B cell (primary cell): ENCODE measurements around the gene FTO. TPM values are rescaled to one million over a fixed set of nuclear protein-coding genes. Genes with fewer than 3 reads are reported as not detected.

Source experiments
- ATAC-seq: fragments of 200-7000 bp; cut with Tn5 transposase; one replicate; pipeline ENCODE4 v1.10.0; 2021; ENCODE audit warnings: low read depth, mild to moderate bottlenecking, moderate number of reproducible peaks, moderate library complexity
- CTCF ChIA-PET: fragments of 350-600 bp; sonication (Branson Sonifier 250); formaldehyde crosslinking; loops from one replicate; lab custom pipeline; 2021; ENCODE audit warnings: antibody characterized with exemption, inconsistent platforms; lab: Charles Lee
- POLR2A ChIA-PET: fragments of 350-600 bp; sonication (Branson Sonifier 250); formaldehyde crosslinking; loops from one replicate; lab custom pipeline; 2021; ENCODE audit warnings: antibody characterized with exemption; lab: Charles Lee
- DNase-seq: peaks from one replicate; pipeline ENCODE4 v3.0.0; 2013
- H2AFZ ChIP-seq: 2 replicates; pipeline ENCODE4 v1.6.1; 2012; ENCODE audit warnings: mild to moderate bottlenecking, low read depth, low read length; ENCODE audit not compliant: insufficient read depth, poor library complexity, severe bottlenecking
- H3K27ac ChIP-seq, 2 donors: 1 replicate in 1 of 2; 2 replicates in 1 of 2; pipeline ENCODE4 v1.5.1; 2012 to 2013; ENCODE audit warnings: low read length in 2 of 2, mild to moderate bottlenecking in 2 of 2, moderate library complexity in 1 of 2
- H3K27me3 ChIP-seq, 4 experiments: fragments of 200-600 bp in 1 of 4; sonication (generic) in 1 of 4; replicated peaks in 1 of 4; 1 replicate in 2 of 4; 2 replicates in 2 of 4; pipeline versions ENCODE4 v1.6.1 to v1.7.0; 2013 to 2016; ENCODE audit warnings: low read length in 3 of 4, mild to moderate bottlenecking in 2 of 4, mixed read lengths in 1 of 4, moderate library complexity in 1 of 4; ENCODE audit not compliant: insufficient read depth in 4 of 4, control insufficient read depth in 3 of 4; ENCODE audit errors: control extremely low read depth in 1 of 4
- H3K36me3 ChIP-seq, 2 experiments: replicated peaks in 1 of 2; 1 replicate in 1 of 2; 2 replicates in 1 of 2; pipeline versions ENCODE4 v1.6.1 to v1.7.1; 2013; ENCODE audit warnings: low read length in 1 of 2; ENCODE audit not compliant: insufficient read depth in 2 of 2, control insufficient read depth in 1 of 2; ENCODE audit errors: control extremely low read depth in 1 of 2, extremely low read depth in 1 of 2
- H3K4me1 ChIP-seq, 2 donors: fragments of 200-600 bp in 1 of 2; sonication (generic) in 1 of 2; 1 replicate in 1 of 2; 2 replicates in 1 of 2; pipeline versions ENCODE4 v1.5.1 to v1.6.1; 2013 to 2017; ENCODE audit warnings: low read length in 2 of 2; ENCODE audit not compliant: control insufficient read depth in 2 of 2, insufficient read depth in 2 of 2
- H3K4me2 ChIP-seq: replicated peaks from 2 replicates; pipeline ENCODE3; 2012; ENCODE audit warnings: mild to moderate bottlenecking, low read depth, low read length; ENCODE audit not compliant: poor library complexity, severe bottlenecking
- H3K4me3 ChIP-seq, 5 experiments: fragments of 200-600 bp in 1 of 5; sonication (generic) in 1 of 5; 1 replicate in 3 of 5; 2 replicates in 2 of 5; pipeline versions ENCODE4 v1.5.1 to v1.7.0; 2011 to 2016; ENCODE audit warnings: low read length in 4 of 5, mild to moderate bottlenecking in 4 of 5, low read depth in 2 of 5, control low read depth in 1 of 5, moderate library complexity in 1 of 5; ENCODE audit not compliant: insufficient read depth in 1 of 5; ENCODE audit errors: control extremely low read depth in 1 of 5, extremely low read depth in 1 of 5
- H3K79me2 ChIP-seq: fragments of 200-600 bp; sonication (generic); one replicate; pipeline ENCODE4 v1.6.0; 2016; ENCODE audit warnings: low read length; ENCODE audit not compliant: control insufficient read depth, insufficient read depth
- H3K9ac ChIP-seq: fragments of 200-600 bp; sonication (generic); 2 replicates; pipeline ENCODE4 v1.6.1; 2017; ENCODE audit warnings: mild to moderate bottlenecking, low read length, moderate library complexity
- H3K9me3 ChIP-seq, 3 donors: one replicate each; pipeline versions ENCODE4 v1.6.1 to v1.7.1; 2013; ENCODE audit warnings: low read length in 2 of 3; ENCODE audit not compliant: control insufficient read depth in 2 of 3, insufficient read depth in 1 of 3; ENCODE audit errors: control extremely low read depth in 1 of 3
- H4K20me1 ChIP-seq: 2 replicates; pipeline ENCODE4 v1.6.0; 2012; ENCODE audit warnings: mild to moderate bottlenecking, low read length; ENCODE audit not compliant: insufficient read depth, control insufficient read depth, poor library complexity, severe bottlenecking
- H3K27ac Mint-ChIP-seq: one replicate; pipeline ENCODE4 v1.8.0; 2021; ENCODE audit warnings: mixed read lengths
- H3K27me3 Mint-ChIP-seq: one replicate; pipeline ENCODE4 v1.8.0; 2021; ENCODE audit warnings: mixed read lengths
- H3K4me1 Mint-ChIP-seq: one replicate; pipeline ENCODE4 v1.8.0; 2021; ENCODE audit warnings: mixed read lengths
- H3K4me3 Mint-ChIP-seq: one replicate; pipeline ENCODE4 v1.8.0; 2021; ENCODE audit warnings: mixed read lengths
- H3K9me3 Mint-ChIP-seq: one replicate; pipeline ENCODE4 v1.8.0; 2022; ENCODE audit warnings: mixed read lengths; ENCODE audit not compliant: insufficient read depth
- EZH2 ChIP-seq: IDR thresholded peaks from 2 replicates; pipeline ENCODE4 v1.6.1; 2012; ENCODE audit warnings: borderline replicate concordance, low read depth, mild to moderate bottlenecking, moderate library complexity, low read length; ENCODE audit not compliant: insufficient read depth, poor library complexity, severe bottlenecking
- WGBS: methylation state at CpG from one replicate; pipeline ENCODE4 v1.1.5; 2013; ENCODE audit warnings: missing lambda C conversion rate; ENCODE audit not compliant: insufficient coverage; 5-methylcytosine and 5-hydroxymethylcytosine counted together
- intact Hi-C: fragments of 100-400 bp; cut with micrococcal nuclease; formaldehyde crosslinking; loops from one replicate; pipeline ENCODE4 v1.10.0; 2022
- polyA plus RNA-seq: library from polyadenylated mRNA; depleted of rRNA; stranded (reverse); fragments of >200 nt; gene quantifications from 2 replicates; pipeline ENCODE4 v1.2.3, GENCODE V29; 2012
- total RNA-seq, 2 donors: library from RNA; stranded (reverse); fragments of 120-200 nt in 1 of 2; gene quantifications; 1 replicate in 1 of 2; 2 replicates in 1 of 2; pipeline versions ENCODE4 v1.2.3 to v1.2.4, GENCODE V29; 2013 to 2022
- TF ChIP-seq, protein P1 (sequence below): fragments of 200-600 bp; IDR thresholded peaks from one replicate; pipeline ENCODE4 v1.8.0; 2022; ENCODE audit warnings: antibody characterized with exemption, mild to moderate bottlenecking

FTO gene
- total and polyA plus RNA-seq, 2 donors (not counting 1 experiment from before 2014, with no cell fraction given): 26.5 to 68.5 TPM

DNA sequence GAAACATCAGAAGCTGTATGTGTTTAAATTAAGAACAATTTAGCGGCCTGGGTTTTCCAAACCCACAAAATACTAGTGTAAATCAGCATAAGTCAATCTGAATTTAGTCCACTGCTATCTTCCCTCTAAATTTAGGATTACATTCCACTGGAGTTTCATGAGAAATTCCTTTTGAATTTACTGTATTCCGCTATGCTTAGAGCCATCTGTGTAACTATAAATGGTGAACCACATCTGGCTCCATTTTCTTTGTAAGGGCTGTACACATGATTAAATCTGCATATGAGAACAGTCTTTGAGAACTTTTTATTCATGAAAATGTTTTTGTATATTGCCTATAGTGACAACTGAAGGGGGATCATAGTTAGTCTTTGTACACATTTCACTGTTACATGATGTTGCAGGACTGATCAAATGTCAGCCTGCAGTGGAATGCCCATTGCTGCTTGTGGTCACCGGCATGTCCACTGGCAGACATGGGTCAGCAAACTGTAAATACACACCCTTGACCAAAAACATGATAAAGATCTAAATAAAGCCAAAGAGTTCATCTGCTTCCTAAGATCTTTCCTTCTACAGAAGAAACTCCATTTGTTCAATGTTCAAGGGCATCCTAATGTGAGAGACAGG, 37.1 kb upstream of the FTO start:
- Histone ChIP-seq H3K36me3 (no peaks in the 10 kb centered on the region), H3K27ac (no peak overlapping the region), H2AFZ (no peak overlapping the region), H3K4me3 (no peak overlapping the region), H3K27me3 (no peaks in the 10 kb centered on the region), H4K20me1 (no peaks in the 10 kb centered on the region), H3K4me1 (no peaks in the 10 kb centered on the region), H3K9me3 (no peaks in the 10 kb centered on the region), H3K9ac (no peak overlapping the region), H3K79me2 (no peaks in the 10 kb centered on the region), H3K4me2 (no peak overlapping the region)
- intact Hi-C loops: no loop called here
- H3K27me3 Mint-ChIP-seq: no peaks in the 10 kb centered on the region
- H3K4me1 Mint-ChIP-seq: no peaks in the 10 kb centered on the region
- H3K9me3 Mint-ChIP-seq: no peaks in the 10 kb centered on the region
- DNase-seq (no peak), ATAC-seq (no peak)
- WGBS: 90% methylated on average over 2 of the region's 3 CpGs
- CTCF ChIA-PET: no interaction called here
- H3K27ac Mint-ChIP-seq: no peak overlapping the region
- H3K4me3 Mint-ChIP-seq: no peak overlapping the region
- TF ChIP-seq, protein P1, sequence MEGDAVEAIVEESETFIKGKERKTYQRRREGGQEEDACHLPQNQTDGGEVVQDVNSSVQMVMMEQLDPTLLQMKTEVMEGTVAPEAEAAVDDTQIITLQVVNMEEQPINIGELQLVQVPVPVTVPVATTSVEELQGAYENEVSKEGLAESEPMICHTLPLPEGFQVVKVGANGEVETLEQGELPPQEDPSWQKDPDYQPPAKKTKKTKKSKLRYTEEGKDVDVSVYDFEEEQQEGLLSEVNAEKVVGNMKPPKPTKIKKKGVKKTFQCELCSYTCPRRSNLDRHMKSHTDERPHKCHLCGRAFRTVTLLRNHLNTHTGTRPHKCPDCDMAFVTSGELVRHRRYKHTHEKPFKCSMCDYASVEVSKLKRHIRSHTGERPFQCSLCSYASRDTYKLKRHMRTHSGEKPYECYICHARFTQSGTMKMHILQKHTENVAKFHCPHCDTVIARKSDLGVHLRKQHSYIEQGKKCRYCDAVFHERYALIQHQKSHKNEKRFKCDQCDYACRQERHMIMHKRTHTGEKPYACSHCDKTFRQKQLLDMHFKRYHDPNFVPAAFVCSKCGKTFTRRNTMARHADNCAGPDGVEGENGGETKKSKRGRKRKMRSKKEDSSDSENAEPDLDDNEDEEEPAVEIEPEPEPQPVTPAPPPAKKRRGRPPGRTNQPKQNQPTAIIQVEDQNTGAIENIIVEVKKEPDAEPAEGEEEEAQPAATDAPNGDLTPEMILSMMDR: no peak
- TF ChIP-seq EZH2: no peak
- POLR2A ChIA-PET: interaction anchor here (0.6 kb wide), 1 partner anchor 15 kb away, joined by 3 read pairs; no protein-coding TSS in a partner anchor

DNA sequence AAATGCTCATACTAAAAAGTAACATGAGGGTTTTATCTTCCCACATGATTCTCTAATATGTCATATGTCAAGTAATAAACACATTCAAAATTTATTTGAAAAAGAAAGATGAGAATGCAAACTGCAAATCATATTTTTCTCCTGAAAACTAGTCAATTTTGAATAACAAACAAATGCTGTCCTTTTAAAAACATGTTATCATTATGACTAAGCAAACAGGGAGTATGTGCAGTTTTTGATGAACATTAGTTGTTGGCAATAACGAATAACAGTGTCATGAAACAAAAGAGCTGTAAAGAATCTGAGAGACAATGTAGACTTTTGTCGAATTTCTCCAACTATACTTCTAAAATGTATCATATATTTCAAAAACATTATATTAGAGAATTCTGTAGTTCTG, 35.1 kb upstream of the FTO start:
- no peak overlapping the region for H3K9ac ChIP-seq
- ATAC-seq (no peak), DNase-seq (no peak)
- H3K4me3 ChIP-seq: no peak overlapping the region
- ChIA-PET CTCF (no interaction called here), POLR2A (no interaction called here)
- H3K4me2 ChIP-seq: no peak overlapping the region
- no peaks in the 10 kb centered on the region for H3K9me3 ChIP-seq
- Mint-ChIP-seq H3K4me1 (no peaks in the 10 kb centered on the region), H3K27me3 (no peaks in the 10 kb centered on the region), H3K4me3 (no peak overlapping the region), H3K9me3 (no peaks in the 10 kb centered on the region), H3K27ac (no peak overlapping the region)
- intact Hi-C loops: no loop called here
- H3K79me2 ChIP-seq: no peaks in the 10 kb centered on the region
- H3K27ac ChIP-seq: no peak overlapping the region
- no peak overlapping the region for H2AFZ ChIP-seq
- TF ChIP-seq, protein P1: no peak
- no peak for TF ChIP-seq EZH2
- no peaks in the 10 kb centered on the region for H3K36me3 ChIP-seq
- no CpG with 5 or more reads among the region's 2 CpGs for WGBS
- no peaks in the 10 kb centered on the region for H3K4me1 ChIP-seq
- H4K20me1 ChIP-seq: no peaks in the 10 kb centered on the region
- no peaks in the 10 kb centered on the region for H3K27me3 ChIP-seq
